AG08396 (cell line): ENCODE data around the gene SLC1A5.
A peak's percentile ranks its signal among the peaks of the same experiment; 100 is the strongest.
"Not testable (repeated sequence)": the region's sequence is repeated elsewhere in the genome, so short reads cannot be mapped to it uniquely, and the experiment has no call there.

ENCODE experiments used
- DNase-seq: peaks from one replicate; pipeline ENCODE4 v3.0.0; 2012; ENCODE audit warnings: low spot score, mixed read lengths

The SLC1A5 gene

GRCh38 chr19:46788262-46788967, at the start of gene SLC1A5:
TSS of gene SLC1A5 (minus strand) at chr19:46788594. CDS start at chr19:46787965, 629 bp downstream.
- peak; percentile 97 for DNase-seq

DNA sequence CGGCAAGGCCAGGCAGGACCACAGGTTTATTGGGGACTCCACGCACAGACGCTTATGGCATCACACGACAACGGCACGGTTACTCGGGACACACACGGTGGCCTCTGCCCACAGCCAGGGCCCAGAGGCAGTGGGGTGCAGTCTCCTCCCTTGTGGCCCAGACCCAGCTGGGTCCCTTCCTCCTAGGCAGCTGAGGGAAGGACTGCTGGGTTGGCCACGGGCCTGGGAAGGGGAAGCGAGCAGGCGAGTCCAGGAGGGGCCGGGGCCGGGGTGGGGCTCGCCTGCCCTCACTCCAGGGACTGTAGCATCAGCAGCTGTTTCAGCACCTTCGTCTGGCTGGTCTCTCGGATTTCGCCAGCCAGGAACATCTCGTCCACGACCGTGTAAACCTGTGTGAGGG, 49.8 kb upstream of the SLC1A5 start:
- no peak for DNase-seq

- DNase-seq = no peak
These were observed 46.6 kb upstream of the SLC1A5 start for GRCh38 chr19:46834984-46835383.

DNA sequence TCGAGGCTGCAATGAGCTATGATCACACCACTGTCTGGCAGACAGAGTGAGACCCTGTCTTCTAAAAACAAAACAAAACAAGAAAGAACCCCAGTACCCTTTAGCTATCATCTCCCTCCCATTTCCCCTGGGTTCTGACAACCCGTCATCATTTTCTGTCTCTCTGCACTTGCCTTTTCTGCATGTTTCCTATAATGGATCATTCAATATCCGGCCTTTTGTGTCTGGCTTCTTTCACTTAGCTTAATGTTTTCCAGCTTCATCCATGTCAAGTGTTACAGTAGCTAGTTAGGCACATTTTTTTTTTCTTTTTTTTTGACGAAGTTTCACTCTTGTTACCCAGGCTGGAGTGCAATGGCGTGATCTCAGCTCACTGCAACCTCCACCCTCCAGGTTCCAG, 45.7 kb upstream of the SLC1A5 start:
- no peak for DNase-seq

GRCh38 chr19:46830864-46831263, 42.5 kb upstream of the SLC1A5 start:
- DNase-seq = no peak

DNA sequence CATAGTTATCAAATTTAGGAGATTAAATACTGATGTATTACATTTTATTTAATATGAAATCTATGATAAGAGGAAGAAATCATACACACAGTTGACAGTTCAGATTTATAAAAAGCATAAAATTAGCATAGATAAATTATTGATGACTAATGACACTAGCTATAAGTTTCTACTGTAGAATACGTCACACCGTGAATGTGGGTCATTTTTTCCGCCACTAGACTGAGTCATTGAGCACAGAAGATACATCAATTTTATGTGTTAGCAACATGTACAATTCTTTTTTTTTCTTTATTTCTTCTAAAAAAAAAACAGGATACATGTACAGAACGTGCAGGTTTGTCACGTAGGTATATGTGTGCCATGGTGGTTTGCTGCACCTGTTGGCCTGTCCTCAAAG, 40.1 kb upstream of the SLC1A5 start:
- DNase-seq = no peak

- DNase-seq = no peak
These were observed 37.3 kb upstream of the SLC1A5 start for GRCh38 chr19:46825731-46826055.

DNA sequence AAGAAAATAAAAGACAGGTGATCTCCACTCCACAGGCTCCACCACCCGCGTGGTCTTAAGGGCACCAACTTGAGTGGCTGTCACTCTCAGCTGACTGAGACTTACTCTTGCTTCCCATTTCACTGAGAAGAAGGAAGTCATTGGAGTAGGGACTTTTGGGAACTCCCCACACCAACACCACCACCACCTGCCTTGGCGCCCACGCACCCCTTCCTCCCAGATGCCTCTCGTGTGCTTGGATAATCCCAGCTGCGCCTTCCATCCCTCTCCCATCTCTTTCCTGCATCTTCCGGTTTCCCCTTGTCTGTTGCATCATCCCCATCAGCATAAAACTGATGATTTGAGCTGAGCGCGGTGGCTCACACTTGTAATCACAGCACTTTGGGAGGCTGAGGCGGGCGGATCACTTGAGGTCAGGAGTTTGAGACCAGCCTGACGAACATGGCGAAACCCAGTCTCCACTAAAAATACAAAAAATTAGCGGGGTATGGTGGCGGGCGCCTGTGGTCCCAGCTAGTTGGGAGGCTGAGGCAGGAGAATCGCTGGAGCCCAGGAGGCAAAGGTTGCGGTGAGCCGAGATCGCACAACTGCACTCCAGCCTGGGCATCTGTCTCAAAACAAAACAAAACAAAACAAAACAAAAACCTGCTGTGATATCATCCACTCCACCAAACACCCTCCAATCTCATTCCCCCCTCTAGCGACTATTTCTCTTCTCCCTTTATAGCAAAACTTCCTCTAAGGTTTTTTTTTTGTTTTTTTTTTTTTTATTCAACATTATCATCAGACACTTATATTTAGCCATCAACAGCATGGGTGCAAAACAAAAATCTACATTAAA, 36.7 kb upstream of the SLC1A5 start:
- no peak for DNase-seq

DNA sequence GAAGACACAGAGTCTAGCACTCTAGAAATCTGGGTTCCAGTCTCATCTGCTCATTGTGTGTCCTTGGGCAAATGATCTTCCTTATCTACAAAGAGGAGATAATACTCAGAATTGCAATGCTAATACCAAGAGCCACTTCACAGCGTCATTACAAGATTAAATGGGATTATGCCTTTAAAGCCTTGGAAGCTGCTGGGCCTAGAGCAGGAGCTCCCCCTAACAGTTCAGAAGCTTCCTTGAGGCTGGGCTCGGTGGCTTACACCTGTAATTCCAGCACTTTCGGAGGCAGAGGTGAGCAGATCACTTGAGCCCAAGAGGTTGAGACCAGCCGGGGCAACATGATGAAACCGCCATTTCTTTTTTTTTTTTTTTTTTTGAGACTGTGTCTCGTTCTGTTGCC, 34.7 kb upstream of the SLC1A5 start:
- no peak for DNase-seq

GRCh38 chr19:46822410-46822787, 34.0 kb upstream of the SLC1A5 start:
- not testable (repeated sequence) for DNase-seq

DNA sequence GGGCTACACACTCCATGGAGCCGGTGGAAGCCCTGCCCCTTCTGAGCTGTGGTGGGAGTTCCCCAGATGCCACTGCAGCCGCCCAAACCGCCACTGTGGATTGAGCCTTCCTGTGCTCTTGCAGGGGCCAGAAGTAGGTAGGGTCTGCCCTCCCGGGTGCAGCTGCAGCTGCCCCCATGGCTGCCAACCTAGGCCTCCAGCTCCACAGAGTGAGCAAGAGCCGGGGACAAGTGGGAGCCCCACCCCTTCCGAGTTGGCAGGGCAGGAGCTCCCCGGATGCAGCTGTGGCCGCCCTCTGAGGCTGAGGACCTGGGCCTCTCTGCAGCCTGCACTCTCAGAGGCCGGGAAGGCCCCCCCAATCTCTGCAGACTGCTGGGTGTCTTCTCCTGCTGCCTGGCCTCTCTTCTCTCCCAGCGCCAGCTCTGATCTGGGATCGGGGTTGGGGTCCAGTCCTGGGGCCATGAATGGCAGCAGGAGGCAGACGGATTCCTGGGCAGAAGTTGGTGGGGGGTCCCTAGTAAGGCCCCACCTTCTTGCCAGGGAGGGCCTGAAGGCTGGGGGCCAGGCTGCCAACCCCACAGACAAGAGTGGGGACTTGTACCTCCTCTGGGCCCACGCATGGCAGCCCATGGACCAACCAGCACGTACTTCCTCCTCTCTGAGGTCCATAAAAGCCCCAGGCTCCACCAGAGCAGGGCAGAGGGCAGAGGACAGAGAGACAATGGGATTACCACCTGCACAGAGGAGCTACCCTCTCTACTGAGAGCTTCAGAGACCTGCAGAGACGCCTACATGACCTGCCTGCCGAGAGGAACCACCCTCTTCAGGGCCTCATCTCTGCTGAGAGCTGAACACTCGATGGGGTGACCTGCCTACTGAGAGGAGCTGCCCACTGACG, 33.4 kb upstream of the SLC1A5 start:
- DNase-seq = no peak

GRCh38 chr19:46818812-46819211, 30.4 kb upstream of the SLC1A5 start:
- no peak for DNase-seq

DNA sequence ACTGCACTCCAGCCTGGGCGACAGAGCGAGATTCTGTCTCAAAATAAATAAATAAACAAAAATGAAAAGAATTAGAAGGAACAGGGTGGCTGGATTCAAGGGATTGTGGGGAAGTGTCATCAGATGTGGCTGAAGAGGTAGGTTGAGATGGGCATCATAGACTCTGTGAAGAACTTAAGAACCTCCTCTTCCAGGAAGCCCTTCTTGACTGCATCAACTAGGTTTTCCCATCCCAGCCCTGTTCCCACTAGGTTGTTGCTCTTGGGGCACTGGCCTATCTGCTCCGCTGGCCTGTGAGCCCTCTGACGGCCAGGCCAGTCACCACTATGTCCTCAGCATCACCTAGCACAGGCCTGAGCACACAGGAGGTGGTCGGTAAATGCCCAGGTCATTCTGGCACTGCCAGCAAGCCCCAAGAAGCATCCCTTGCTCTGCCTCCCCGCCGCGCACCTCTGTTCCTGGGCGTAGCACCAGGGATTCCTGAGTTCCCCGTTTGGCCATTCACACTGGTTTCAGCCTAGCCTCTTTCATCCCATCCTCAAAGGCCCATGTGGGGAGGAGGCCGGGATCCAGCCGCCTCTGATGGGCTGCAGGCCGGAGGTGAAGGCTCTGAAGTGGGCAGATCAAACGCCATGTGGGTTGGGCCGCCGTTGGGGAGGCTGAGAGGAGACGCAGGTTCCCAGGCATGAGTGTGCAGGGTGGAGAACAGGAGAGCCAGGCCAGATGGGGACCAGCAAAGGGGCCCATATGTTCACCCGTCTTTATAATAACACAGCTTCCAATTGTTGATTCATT, 27.6 kb upstream of the SLC1A5 start:
- DNase-seq = no peak

DNA sequence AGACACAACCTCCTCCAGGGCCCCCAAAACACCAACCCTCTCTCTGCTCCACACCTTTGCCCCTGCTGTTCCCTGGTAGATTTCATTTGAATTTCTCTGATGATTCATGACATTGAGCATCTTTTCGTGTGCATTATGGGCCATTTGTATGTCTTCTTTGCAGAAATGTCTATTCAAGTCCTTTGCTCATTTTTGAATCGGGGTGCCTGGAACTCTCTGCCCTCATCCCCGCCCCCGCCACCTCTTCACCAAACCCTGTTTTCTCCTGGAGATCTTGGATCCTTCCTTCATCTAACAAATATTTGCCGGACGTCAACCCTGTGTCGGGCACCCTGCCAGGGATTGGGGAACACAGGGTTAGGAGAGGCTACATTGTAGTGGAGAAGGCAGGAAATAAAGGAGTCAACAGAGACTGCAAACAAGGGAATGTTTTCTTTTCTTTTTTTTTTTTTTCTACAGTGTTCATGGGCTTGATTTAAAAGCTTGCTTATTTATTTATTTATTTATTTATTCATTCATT, 25.5 kb upstream of the SLC1A5 start:
- peak; percentile 29 for DNase-seq

GRCh38 chr19:46812977-46813838, 24.8 kb upstream of the SLC1A5 start:
- DNase-seq = no peak

- DNase-seq = no peak
These were observed 21.3 kb upstream of the SLC1A5 start for GRCh38 chr19:46809534-46810272.

- no peak for DNase-seq
These were observed 18.3 kb upstream of the SLC1A5 start for GRCh38 chr19:46806656-46807055.

GRCh38 chr19:46804432-46804831, 16.0 kb upstream of the SLC1A5 start:
- DNase-seq = not testable (repeated sequence)

GRCh38 chr19:46803555-46803954, 15.2 kb upstream of the SLC1A5 start:
- no peak for DNase-seq

DNA sequence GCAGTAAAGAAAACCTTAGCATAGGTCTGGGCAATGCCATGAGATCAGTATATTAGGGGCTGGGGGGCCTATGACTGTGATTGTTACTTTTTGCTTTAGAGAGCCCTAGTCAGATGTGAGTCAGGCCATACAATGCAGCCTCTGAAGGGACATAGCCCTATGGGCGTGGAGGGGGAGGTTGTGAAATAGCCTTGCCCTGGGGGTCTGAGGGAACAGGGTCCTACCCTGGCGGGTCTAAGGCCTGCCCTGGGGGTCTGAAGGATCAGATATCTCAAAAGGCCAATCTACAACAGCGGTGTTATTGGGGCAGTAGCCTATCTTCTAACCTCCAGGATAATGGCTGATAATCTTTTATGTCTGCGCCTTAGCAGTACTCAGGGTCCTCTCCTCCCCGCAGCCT, 13.8 kb upstream of the SLC1A5 start:
- no peak for DNase-seq
